ENCODE results near the gene PANK2. TPM values are rescaled to one million over a fixed set of nuclear protein-coding genes. Genes with fewer than 3 reads are reported as not detected.

Gene PANK2
- total and polyA plus RNA-seq, 2 donors (not counting 1 experiment from before 2014, with no cell fraction given): 33.7 to 51.7 TPM

- DNase-seq (ENCODE audit: low read depth in 2 of 2): no peak
- Histone ChIP-seq H3K27me3 (ENCODE audit: control insufficient read depth, insufficient read depth, low read length) (no peaks in the 10 kb centered on the region), H4K20me1 (ENCODE audit: control insufficient read depth, extremely low read depth, insufficient read depth, low read length) (peaks cover 3% of the 10 kb centered on the region), H3K9me3 (ENCODE audit: control insufficient read depth, insufficient read depth, low read depth, low read length) (no peaks in the 10 kb centered on the region), H3K9ac (ENCODE audit: insufficient read depth, low read length) (no peak overlapping the region), H2AFZ (ENCODE audit: low read length) (no peak overlapping the region), H3K36me3 (ENCODE audit: control insufficient read depth, insufficient read depth, low read length) (peaks cover 15% of the 10 kb centered on the region), H3K4me3 (replicated peaks in 1 of 4; ENCODE audit: control extremely low read depth in 1 of 4, insufficient read depth in 1 of 4, low read depth in 3 of 4, low read length in 4 of 4) (no peak overlapping the region), H3K79me2 (ENCODE audit: control insufficient read depth, insufficient read depth, low read length) (peaks cover 92% of the 10 kb centered on the region), H3K4me1 (ENCODE audit: control insufficient read depth, extremely low read depth, insufficient read depth, low read length) (no peaks in the 10 kb centered on the region), H3K27ac (ENCODE audit: insufficient read depth, low read length) (no peak overlapping the region), H3K4me2 (ENCODE audit: extremely low read depth, insufficient read depth, low read length) (no peak overlapping the region)
- TF ChIP-seq EZH2 (IDR thresholded peaks at IDR 0.05; ENCODE audit: low read length, missing control alignments) (no peak), CTCF (conservative IDR thresholded peaks at IDR 0.05 in 1 of 2, IDR thresholded peaks at IDR 0.05 in 1 of 2; ENCODE audit: low read depth in 1 of 2, low read length in 2 of 2) (no peak)
These were observed 20.8 kb downstream of the PANK2 start for GRCh38 chr20:3909952-3910366.

- Histone ChIP-seq H3K79me2 (ENCODE audit: control insufficient read depth, insufficient read depth, low read length) (peaks cover 91% of the 10 kb centered on the region), H3K9me3 (ENCODE audit: control insufficient read depth, insufficient read depth, low read depth, low read length) (no peaks in the 10 kb centered on the region), H3K4me2 (ENCODE audit: extremely low read depth, insufficient read depth, low read length) (no peak overlapping the region), H2AFZ (ENCODE audit: low read length) (no peak overlapping the region), H3K27me3 (ENCODE audit: control insufficient read depth, insufficient read depth, low read length) (no peaks in the 10 kb centered on the region), H3K9ac (ENCODE audit: insufficient read depth, low read length) (no peak overlapping the region), H3K36me3 (ENCODE audit: control insufficient read depth, insufficient read depth, low read length) (peaks cover 15% of the 10 kb centered on the region), H3K27ac (ENCODE audit: insufficient read depth, low read length) (no peak overlapping the region), H3K4me3 (replicated peaks in 1 of 4; ENCODE audit: control extremely low read depth in 1 of 4, insufficient read depth in 1 of 4, low read depth in 3 of 4, low read length in 4 of 4) (no peak overlapping the region), H4K20me1 (ENCODE audit: control insufficient read depth, extremely low read depth, insufficient read depth, low read length) (peaks cover 2% of the 10 kb centered on the region), H3K4me1 (ENCODE audit: control insufficient read depth, extremely low read depth, insufficient read depth, low read length) (no peaks in the 10 kb centered on the region)
- TF ChIP-seq CTCF (conservative IDR thresholded peaks at IDR 0.05 in 1 of 2, IDR thresholded peaks at IDR 0.05 in 1 of 2; ENCODE audit: low read depth in 1 of 2, low read length in 2 of 2) (no peak), EZH2 (IDR thresholded peaks at IDR 0.05; ENCODE audit: low read length, missing control alignments) (no peak)
- no peak for DNase-seq (ENCODE audit: low read depth in 2 of 2)
These were observed 21.7 kb downstream of the PANK2 start for GRCh38 chr20:3910853-3911252.

- H3K9me3 ChIP-seq (ENCODE audit: control insufficient read depth, insufficient read depth, low read depth, low read length): no peaks in the 10 kb centered on the region
- H3K79me2 ChIP-seq (ENCODE audit: control insufficient read depth, insufficient read depth, low read length): peaks cover 91% of the 10 kb centered on the region
- H3K36me3 ChIP-seq (ENCODE audit: control insufficient read depth, insufficient read depth, low read length): peaks cover 17% of the 10 kb centered on the region
- no peak for TF ChIP-seq CTCF (conservative IDR thresholded peaks at IDR 0.05 in 1 of 2, IDR thresholded peaks at IDR 0.05 in 1 of 2; ENCODE audit: low read depth in 1 of 2, low read length in 2 of 2)
- TF ChIP-seq EZH2 (IDR thresholded peaks at IDR 0.05; ENCODE audit: low read length, missing control alignments): no peak
- DNase-seq (ENCODE audit: low read depth in 2 of 2): no peak
- H2AFZ ChIP-seq (ENCODE audit: low read length): no peak overlapping the region
- H3K4me3 ChIP-seq (replicated peaks in 1 of 4; ENCODE audit: control extremely low read depth in 1 of 4, insufficient read depth in 1 of 4, low read depth in 3 of 4, low read length in 4 of 4): no peak overlapping the region
- no peaks in the 10 kb centered on the region for H3K4me1 ChIP-seq (ENCODE audit: control insufficient read depth, extremely low read depth, insufficient read depth, low read length)
- H4K20me1 ChIP-seq (ENCODE audit: control insufficient read depth, extremely low read depth, insufficient read depth, low read length): no peaks in the 10 kb centered on the region
- H3K27ac ChIP-seq (ENCODE audit: insufficient read depth, low read length): no peak overlapping the region
- no peak overlapping the region for H3K9ac ChIP-seq (ENCODE audit: insufficient read depth, low read length)
- H3K4me2 ChIP-seq (ENCODE audit: extremely low read depth, insufficient read depth, low read length): no peak overlapping the region
- no peaks in the 10 kb centered on the region for H3K27me3 ChIP-seq (ENCODE audit: control insufficient read depth, insufficient read depth, low read length)
These were observed 22.8 kb downstream of the PANK2 start for GRCh38 chr20:3911956-3912355.
